ENCODE results near the gene SRRM1.
"Not testable (repeated sequence)": the region's sequence is repeated elsewhere in the genome, so short reads cannot be mapped to it uniquely, and the experiment has no call there.

SRRM1 gene

DNA sequence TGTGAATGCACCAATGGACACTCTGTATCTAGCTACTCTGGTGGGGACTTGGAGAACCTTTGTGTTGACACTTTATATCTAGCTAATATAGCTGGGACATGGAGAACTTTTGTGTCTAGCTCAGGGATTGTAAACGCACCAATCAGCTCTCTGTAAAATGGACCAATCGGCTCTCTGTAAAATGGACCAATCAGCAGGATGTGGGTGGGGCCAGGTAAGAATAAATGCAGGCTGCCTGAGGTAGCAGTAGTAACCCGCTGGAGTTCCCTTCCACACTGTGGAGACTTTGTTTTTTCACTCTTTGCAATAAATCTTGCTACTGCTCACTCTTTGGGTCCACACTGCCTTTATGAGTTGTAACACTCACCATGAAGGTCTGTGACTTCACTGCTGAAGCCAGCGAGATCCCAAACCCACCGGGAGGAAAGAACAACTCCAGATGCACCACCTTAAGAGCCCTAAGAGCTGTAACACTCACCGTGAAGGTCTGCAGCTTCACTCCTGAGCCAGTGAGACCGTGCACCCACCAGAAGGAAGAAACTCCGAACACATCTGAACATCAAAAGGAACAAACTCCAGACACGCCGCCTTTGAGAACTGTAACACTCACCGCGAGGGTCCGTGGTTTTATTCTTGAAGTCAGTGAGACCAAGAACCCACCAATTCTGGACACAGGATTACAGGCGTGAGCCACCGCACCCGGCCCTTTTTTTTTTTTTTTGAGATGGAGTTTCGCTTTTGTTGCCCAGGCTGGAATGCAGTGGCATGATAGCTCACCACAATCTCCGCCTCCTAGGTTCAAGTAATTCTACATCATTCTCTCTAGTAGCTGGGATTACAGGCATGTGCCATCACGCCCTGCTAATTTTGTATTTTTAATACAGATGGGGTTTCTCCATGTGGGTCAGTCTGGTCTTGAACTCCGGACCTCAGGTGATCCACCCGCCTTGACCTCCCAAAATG is 79.3 kb downstream of the SRRM1 start:
- not testable (repeated sequence) for DNase-seq

All from NCI-H1417 (cell line).